OCI-LY7 (cell line): ENCODE results near the gene SH3RF1. TPM values are rescaled to one million over a fixed set of nuclear protein-coding genes. Genes with fewer than 3 reads are reported as not detected.

Experiments
- BruUV-seq: library from RNA; stranded (reverse); fragments of 400-500 nt; replicated peaks from 2 replicates; lab custom pipeline; 2021; lab: Mats Ljungman, UMichigan
- CTCF ChIA-PET: fragments of 300-600 bp; sonication (Branson Sonifier 250); formaldehyde crosslinking; loops from one replicate; lab custom pipeline; 2022; ENCODE audit warnings: antibody characterized with exemption; ENCODE audit not compliant: unreplicated experiment; lab: Charles Lee
- POLR2A ChIA-PET: fragments of 300-600 bp; sonication (Branson Sonifier 250); formaldehyde crosslinking; loops from one replicate; lab custom pipeline; 2022; ENCODE audit warnings: antibody characterized with exemption; lab: Charles Lee
- DNase-seq: peaks from one replicate; pipeline ENCODE4 v3.0.0-alpha.2; 2015; ENCODE audit warnings: low spot score
- H2AFZ ChIP-seq: fragments of 200-600 bp; sonication (generic), shearing (Covaris generic); 2 replicates; pipeline ENCODE4 v1.6.1; 2014; ENCODE audit warnings: mild to moderate bottlenecking, antibody characterized with exemption, low read length, moderate library complexity
- H3K27ac ChIP-seq: fragments of 200-600 bp; sonication (generic); 2 replicates; pipeline ENCODE4 v1.5.1; 2014; ENCODE audit warnings: mixed run types, low read depth, mild to moderate bottlenecking, moderate library complexity, low read length, inconsistent platforms; ENCODE audit not compliant: poor library complexity, severe bottlenecking
- H3K36me3 ChIP-seq: fragments of 200-600 bp; sonication (generic); 2 replicates; pipeline ENCODE4 v1.6.1; 2014; ENCODE audit warnings: mild to moderate bottlenecking, antibody characterized with exemption, low read length, moderate library complexity, mixed read lengths; ENCODE audit not compliant: insufficient read depth
- H3K4me1 ChIP-seq: fragments of 200-600 bp; sonication (generic); 2 replicates; pipeline ENCODE4 v1.5.1; 2014; ENCODE audit warnings: mild to moderate bottlenecking, low read length; ENCODE audit not compliant: insufficient read depth, poor library complexity, severe bottlenecking
- H3K4me2 ChIP-seq: fragments of 200-600 bp; sonication (generic); 2 replicates; pipeline ENCODE4 v1.6.1; 2014; ENCODE audit warnings: mild to moderate bottlenecking, low read length
- H3K4me3 ChIP-seq: fragments of 200-600 bp; sonication (generic); 2 replicates; pipeline ENCODE4 v1.5.1; 2014; ENCODE audit warnings: mild to moderate bottlenecking, low read depth, low read length; ENCODE audit not compliant: poor library complexity, severe bottlenecking
- H3K79me2 ChIP-seq: fragments of 200-600 bp; sonication (generic); 2 replicates; pipeline ENCODE4 v1.6.1; 2016; ENCODE audit warnings: low read depth, mild to moderate bottlenecking, low read length, moderate library complexity, mixed read lengths; ENCODE audit not compliant: insufficient read depth
- H3K9me2 ChIP-seq: fragments of 200-600 bp; sonication (generic); 2 replicates; pipeline ENCODE4 v1.6.1; 2016; ENCODE audit warnings: mild to moderate bottlenecking, low read length, mixed read lengths; ENCODE audit not compliant: insufficient read depth
- H3K9me3 ChIP-seq: fragments of 200-600 bp; sonication (generic); 2 replicates; pipeline ENCODE4 v1.6.1; 2014; ENCODE audit warnings: mild to moderate bottlenecking, mixed run types, low read length, mixed read lengths
- H4K20me1 ChIP-seq: fragments of 200-600 bp; sonication (generic); 2 replicates; pipeline ENCODE4 v1.6.1; 2014; ENCODE audit warnings: mild to moderate bottlenecking, antibody characterized with exemption, low read length, moderate library complexity, mixed read lengths; ENCODE audit not compliant: insufficient read depth
- CTCF ChIP-seq: fragments of 200-600 bp; sonication (generic); conservative IDR thresholded peaks from 2 replicates; pipeline ENCODE4 v1.5.1; 2014; ENCODE audit warnings: mild to moderate bottlenecking, antibody characterized with exemption, low read length, moderate library complexity, mixed read lengths
- EZH2phosphoT487 ChIP-seq: fragments of 200-600 bp; sonication (generic); IDR thresholded peaks from 2 replicates; pipeline ENCODE4 v1.6.1; 2018; ENCODE audit warnings: low read depth, borderline replicate concordance, mild to moderate bottlenecking, mixed run types, antibody characterized with exemption, low read length, moderate library complexity, mixed read lengths
- intact Hi-C: fragments of 100-400 bp; cut with micrococcal nuclease; formaldehyde crosslinking; loops from one replicate; pipeline ENCODE4 v1.10.0; 2022; ENCODE audit not compliant: unreplicated experiment
- total RNA-seq, 2 experiments: library from RNA; depleted of rRNA in 1 of 2; stranded (reverse); fragments of >200 nt in 1 of 2; shearing (Covaris generic) in 1 of 2; gene quantifications; 2 replicates each; pipeline ENCODE4 v1.2.3, GENCODE V29; 2014 to 2022

SH3RF1 gene
- total RNA-seq, 2 experiments from 2014 or later: not detected

GRCh38 chr4:169119536-169119935 is 151.2 kb downstream of the SH3RF1 start:
- Histone ChIP-seq H3K9me3 (no peaks in the 10 kb centered on the region), H3K4me2 (no peak overlapping the region), H3K9me2 (no peaks in the 10 kb centered on the region), H3K4me1 (no peaks in the 10 kb centered on the region), H3K4me3 (no peak overlapping the region), H3K36me3 (no peaks in the 10 kb centered on the region), H3K27ac (no peak overlapping the region), H4K20me1 (no peaks in the 10 kb centered on the region), H3K79me2 (no peaks in the 10 kb centered on the region), H2AFZ (no peak overlapping the region)
- ChIA-PET CTCF (no interaction called here), POLR2A (interaction anchor here (0.6 to 1.1 kb wide), 4 partner anchors 15 to 157 kb away, joined by 3 to 4 read pairs (median 3); no protein-coding TSS in a partner anchor)
- TF ChIP-seq CTCF (no peak), EZH2phosphoT487 (no peak)
- intact Hi-C loops: no loop called here
- DNase-seq: no peak
- BruUV-seq: no TSS peak

- H3K27ac ChIP-seq: no peak overlapping the region
- no TSS peak for BruUV-seq
- no peaks in the 10 kb centered on the region for H3K36me3 ChIP-seq
- intact Hi-C loops: no loop called here
- ChIA-PET POLR2A (no interaction called here), CTCF (no interaction called here)
- H3K9me3 ChIP-seq: no peaks in the 10 kb centered on the region
- TF ChIP-seq EZH2phosphoT487 (no peak), CTCF (no peak)
- no peak overlapping the region for H2AFZ ChIP-seq
- H3K4me2 ChIP-seq: no peak overlapping the region
- H3K9me2 ChIP-seq: no peaks in the 10 kb centered on the region
- no peaks in the 10 kb centered on the region for H4K20me1 ChIP-seq
- no peak for DNase-seq
- H3K4me1 ChIP-seq: no peaks in the 10 kb centered on the region
- H3K4me3 ChIP-seq: no peak overlapping the region
- H3K79me2 ChIP-seq: no peaks in the 10 kb centered on the region
Measured at GRCh38 chr4:169117591-169118081, 153.1 kb downstream of the SH3RF1 start.

DNA sequence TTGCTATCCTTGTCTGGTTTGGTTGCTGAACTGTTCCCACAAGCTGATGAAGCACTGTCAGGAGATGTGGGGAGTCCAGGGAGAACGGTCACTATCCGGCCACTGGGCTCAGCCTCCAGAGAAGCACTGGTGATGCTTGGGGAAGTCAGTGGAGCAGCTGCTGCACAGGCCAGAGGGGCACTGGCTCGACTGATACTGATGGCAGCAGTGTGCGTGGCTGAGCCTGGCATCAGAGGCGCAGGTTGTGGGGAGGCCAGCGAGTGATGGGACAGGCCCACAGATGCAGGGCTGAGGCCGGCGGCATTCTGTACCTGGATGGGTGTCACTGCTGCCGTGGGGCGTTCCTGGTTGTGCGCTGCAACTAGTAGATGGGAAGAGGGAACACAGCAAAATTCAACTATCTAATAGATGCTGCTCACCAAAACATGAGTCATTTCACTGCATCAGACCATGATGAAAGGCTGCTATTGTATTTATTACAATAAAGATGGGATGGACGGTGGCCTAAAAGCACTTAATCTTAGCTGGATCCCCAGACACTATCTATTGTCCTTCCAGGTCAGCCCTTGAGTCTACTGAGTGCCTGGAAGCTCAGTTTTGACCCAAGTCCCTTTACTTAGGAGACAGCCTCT is 154.4 kb downstream of the SH3RF1 start:
- BruUV-seq: no TSS peak
- Histone ChIP-seq H3K4me2 (no peak overlapping the region), H3K9me3 (no peaks in the 10 kb centered on the region), H4K20me1 (no peaks in the 10 kb centered on the region), H3K4me3 (no peak overlapping the region), H3K4me1 (no peaks in the 10 kb centered on the region), H3K36me3 (no peaks in the 10 kb centered on the region), H3K27ac (no peak overlapping the region), H2AFZ (no peak overlapping the region), H3K9me2 (no peaks in the 10 kb centered on the region), H3K79me2 (no peaks in the 10 kb centered on the region)
- intact Hi-C loops: no loop called here
- POLR2A ChIA-PET: no interaction called here
- TF ChIP-seq CTCF (no peak), EZH2phosphoT487 (no peak)
- CTCF ChIA-PET: no interaction called here
- DNase-seq: no peak
